Testis (tissue), 2 donors: ENCODE results near the gene ATP6V1G3.

Source experiments
- CTCF ChIP-seq, 3 experiments: fragments of 450-650 bp in 2 of 3; fragments of 200-600 bp in 1 of 3; sonication (generic) in 1 of 3; IDR thresholded peaks; one replicate each; pipeline ENCODE4 v1.5.1; 2016 to 2019; ENCODE audit warnings: antibody characterized with exemption in 3 of 3, mild to moderate bottlenecking in 2 of 3, moderate library complexity in 1 of 3
- POLR2A ChIP-seq: fragments of 450-650 bp; IDR thresholded peaks from one replicate; pipeline ENCODE4 v1.6.1; 2017; ENCODE audit warnings: antibody characterized with exemption, mild to moderate bottlenecking, moderate library complexity

GRCh38 chr1:198563583-198563982, 23.1 kb upstream of the ATP6V1G3 start:
- TF ChIP-seq CTCF (IDR thresholded peaks at IDR 0.05) (no peak), POLR2A (no peak)
